ENCODE measurements around the gene SLC25A43. TPM values are rescaled to one million over a fixed set of nuclear protein-coding genes. Genes with fewer than 3 reads are reported as not detected.

The SLC25A43 gene
- polyA plus RNA-seq, 1 of the 3 experiments (the other 2 are of a cell fraction): 13.2 TPM

DNA sequence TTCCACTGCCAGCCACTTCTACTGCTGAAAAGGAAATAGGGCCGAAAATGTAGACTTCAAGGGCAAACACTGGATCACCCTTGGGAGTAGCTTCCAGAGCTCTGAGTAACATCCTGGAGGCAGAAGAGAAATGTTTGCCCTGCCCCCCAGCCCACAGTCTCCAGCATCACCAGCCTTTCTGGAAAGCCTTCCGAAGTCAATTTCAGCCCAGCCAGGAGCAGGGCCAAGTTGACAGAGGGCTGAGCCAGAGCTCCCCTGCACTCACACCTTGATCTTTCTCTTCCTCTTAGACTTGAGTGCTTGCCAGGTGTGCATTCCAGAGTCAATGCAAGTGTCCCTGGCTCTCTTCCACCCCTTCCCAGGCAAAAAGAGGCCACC is 104.3 kb downstream of the SLC25A43 start (continued):
- TF ChIP-seq NRF1 (IDR thresholded peaks at IDR 0.05; ENCODE audit: low read depth, low read length): no peak
- no peak for TF ChIP-seq USF1 (IDR thresholded peaks at IDR 0.05; ENCODE audit: borderline replicate concordance, low read depth)
- TF ChIP-seq ELF1 (IDR thresholded peaks at IDR 0.05): 0 out of 2 replicates have a peak, but pooled peaks have one; percentile 17
- TF ChIP-seq TEAD4 (IDR thresholded peaks at IDR 0.05; ENCODE audit: borderline replicate concordance, insufficient read depth): no peak
- no peak for TF ChIP-seq CTCF (IDR thresholded peaks at IDR 0.05)
- TF ChIP-seq TCF12 (IDR thresholded peaks at IDR 0.05): peak; percentile 46
- TF ChIP-seq, protein P1, sequence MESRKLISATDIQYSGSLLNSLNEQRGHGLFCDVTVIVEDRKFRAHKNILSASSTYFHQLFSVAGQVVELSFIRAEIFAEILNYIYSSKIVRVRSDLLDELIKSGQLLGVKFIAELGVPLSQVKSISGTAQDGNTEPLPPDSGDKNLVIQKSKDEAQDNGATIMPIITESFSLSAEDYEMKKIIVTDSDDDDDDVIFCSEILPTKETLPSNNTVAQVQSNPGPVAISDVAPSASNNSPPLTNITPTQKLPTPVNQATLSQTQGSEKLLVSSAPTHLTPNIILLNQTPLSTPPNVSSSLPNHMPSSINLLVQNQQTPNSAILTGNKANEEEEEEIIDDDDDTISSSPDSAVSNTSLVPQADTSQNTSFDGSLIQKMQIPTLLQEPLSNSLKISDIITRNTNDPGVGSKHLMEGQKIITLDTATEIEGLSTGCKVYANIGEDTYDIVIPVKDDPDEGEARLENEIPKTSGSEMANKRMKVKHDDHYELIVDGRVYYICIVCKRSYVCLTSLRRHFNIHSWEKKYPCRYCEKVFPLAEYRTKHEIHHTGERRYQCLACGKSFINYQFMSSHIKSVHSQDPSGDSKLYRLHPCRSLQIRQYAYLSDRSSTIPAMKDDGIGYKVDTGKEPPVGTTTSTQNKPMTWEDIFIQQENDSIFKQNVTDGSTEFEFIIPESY (IDR thresholded peaks at IDR 0.05; ENCODE audit: borderline replicate concordance, low read depth): no peak
- no peak for TF ChIP-seq GATA2 (CRISPR knock-in tag; IDR thresholded peaks at IDR 0.05)
- TF ChIP-seq MAX (IDR thresholded peaks at IDR 0.05; ENCODE audit: low read depth): peak; percentile 1; the same call in 1 of the 2 replicates
- TF ChIP-seq YY1 (IDR thresholded peaks at IDR 0.05; ENCODE audit: low read depth): no peak
- TF ChIP-seq IRF3 (IDR thresholded peaks at IDR 0.05; ENCODE audit: low read depth, low read length): no peak
- no peak for TF ChIP-seq POLR2AphosphoS5 (IDR thresholded peaks at IDR 0.05; ENCODE audit: low read depth, low read length)
- TF ChIP-seq PBX3 (IDR thresholded peaks at IDR 0.05): no peak
- TF ChIP-seq MXI1 (IDR thresholded peaks at IDR 0.05; ENCODE audit: low read depth, low read length): no peak
- TF ChIP-seq EZH2phosphoT487 (IDR thresholded peaks at IDR 0.05; ENCODE audit: borderline replicate concordance, low read depth): no peak
- no peak for TF ChIP-seq RFX5 (IDR thresholded peaks at IDR 0.05; ENCODE audit: low read length)
- TF ChIP-seq RXRA (IDR thresholded peaks at IDR 0.05; ENCODE audit: borderline replicate concordance, low read depth): no peak; the same call in 1 of the 2 replicates
- TF ChIP-seq RAD21 (IDR thresholded peaks at IDR 0.05; ENCODE audit: low read length): no peak
- TF ChIP-seq TAF1 (IDR thresholded peaks at IDR 0.05; ENCODE audit: borderline replicate concordance, low read depth, low read length): no peak
- no peak; the same call in 1 of the 2 replicates for TF ChIP-seq NFIC (IDR thresholded peaks at IDR 0.05; ENCODE audit: borderline replicate concordance)

Small RNA genes within 50 kb of the gene (small RNA-seq; reads per million reads assigned to genes)
- 0 to 22.6 (median 1.1) reads per million in 7 experiments for gene RNU1-67P
- 0 reads per million in 7 experiments for gene RNY3P16

Other genes with a start within 250 kb of the SLC25A43 start
- 65.3 and 77.6 TPM in 2 replicates for gene PGRMC1, start 163.1 kb upstream of the SLC25A43 start, polyA plus RNA-seq (2012; rRNA removed)
- gene SLC25A5, start 69.1 kb downstream of the SLC25A43 start, polyA plus RNA-seq (2012; rRNA removed): 374 and 387 TPM in 2 replicates
- 19.2 and 22.9 TPM in 2 replicates for gene STEEP1, start 166.1 kb downstream of the SLC25A43 start, polyA plus RNA-seq (2012; rRNA removed)
- gene UBE2A, start 175.2 kb downstream of the SLC25A43 start, polyA plus RNA-seq (2012; rRNA removed): 34.2 and 38.4 TPM in 2 replicates
- gene NKRF, start 207.1 kb downstream of the SLC25A43 start, polyA plus RNA-seq (2012; rRNA removed): 3.2 and 3.7 TPM in 2 replicates